ENCODE measurements around the gene PTPRT. TPM values are rescaled to one million over a fixed set of nuclear protein-coding genes. Genes with fewer than 3 reads are reported as not detected.

PTPRT gene
- total RNA-seq, 1 donor from 2014 or later, result not detected

DNA sequence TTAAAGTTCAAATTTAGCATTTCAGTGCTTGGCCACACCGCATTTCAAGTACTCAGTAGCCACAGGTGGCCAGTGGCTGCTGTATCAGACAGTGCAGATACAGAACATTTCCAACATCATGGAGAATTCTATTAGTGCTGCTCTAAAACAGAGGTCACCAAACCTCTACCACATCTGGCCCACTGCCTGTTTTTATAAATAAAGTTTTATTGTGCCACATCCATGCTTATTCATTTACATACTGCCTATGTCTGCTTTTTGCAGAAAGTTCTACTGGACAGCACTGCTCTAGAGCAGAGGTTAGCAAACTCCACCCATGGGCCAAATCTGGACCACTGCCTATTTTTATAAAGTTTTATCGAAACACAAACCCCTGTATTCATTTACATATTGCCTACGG is 3.7 kb upstream of the PTPRT start:
- Mint-ChIP-seq H3K4me1 (ENCODE audit: low read depth) (peaks cover 3% of the 10 kb centered on the region), H3K9me3 (ENCODE audit: low read depth) (no peaks in the 10 kb centered on the region), H3K4me3 (ENCODE audit: unreplicated experiment) (no peak overlapping the region), H3K27me3 (ENCODE audit: low read depth) (peaks cover 29% of the 10 kb centered on the region), H3K36me3 (ENCODE audit: low read depth) (no peaks in the 10 kb centered on the region), H3K27ac (ENCODE audit: unreplicated experiment) (no peak overlapping the region)
- DNase-seq (ENCODE audit: low spot score), result no peak
- TF ChIP-seq, protein P1, sequence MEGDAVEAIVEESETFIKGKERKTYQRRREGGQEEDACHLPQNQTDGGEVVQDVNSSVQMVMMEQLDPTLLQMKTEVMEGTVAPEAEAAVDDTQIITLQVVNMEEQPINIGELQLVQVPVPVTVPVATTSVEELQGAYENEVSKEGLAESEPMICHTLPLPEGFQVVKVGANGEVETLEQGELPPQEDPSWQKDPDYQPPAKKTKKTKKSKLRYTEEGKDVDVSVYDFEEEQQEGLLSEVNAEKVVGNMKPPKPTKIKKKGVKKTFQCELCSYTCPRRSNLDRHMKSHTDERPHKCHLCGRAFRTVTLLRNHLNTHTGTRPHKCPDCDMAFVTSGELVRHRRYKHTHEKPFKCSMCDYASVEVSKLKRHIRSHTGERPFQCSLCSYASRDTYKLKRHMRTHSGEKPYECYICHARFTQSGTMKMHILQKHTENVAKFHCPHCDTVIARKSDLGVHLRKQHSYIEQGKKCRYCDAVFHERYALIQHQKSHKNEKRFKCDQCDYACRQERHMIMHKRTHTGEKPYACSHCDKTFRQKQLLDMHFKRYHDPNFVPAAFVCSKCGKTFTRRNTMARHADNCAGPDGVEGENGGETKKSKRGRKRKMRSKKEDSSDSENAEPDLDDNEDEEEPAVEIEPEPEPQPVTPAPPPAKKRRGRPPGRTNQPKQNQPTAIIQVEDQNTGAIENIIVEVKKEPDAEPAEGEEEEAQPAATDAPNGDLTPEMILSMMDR (IDR thresholded peaks at IDR 0.05), result no peak

DNA sequence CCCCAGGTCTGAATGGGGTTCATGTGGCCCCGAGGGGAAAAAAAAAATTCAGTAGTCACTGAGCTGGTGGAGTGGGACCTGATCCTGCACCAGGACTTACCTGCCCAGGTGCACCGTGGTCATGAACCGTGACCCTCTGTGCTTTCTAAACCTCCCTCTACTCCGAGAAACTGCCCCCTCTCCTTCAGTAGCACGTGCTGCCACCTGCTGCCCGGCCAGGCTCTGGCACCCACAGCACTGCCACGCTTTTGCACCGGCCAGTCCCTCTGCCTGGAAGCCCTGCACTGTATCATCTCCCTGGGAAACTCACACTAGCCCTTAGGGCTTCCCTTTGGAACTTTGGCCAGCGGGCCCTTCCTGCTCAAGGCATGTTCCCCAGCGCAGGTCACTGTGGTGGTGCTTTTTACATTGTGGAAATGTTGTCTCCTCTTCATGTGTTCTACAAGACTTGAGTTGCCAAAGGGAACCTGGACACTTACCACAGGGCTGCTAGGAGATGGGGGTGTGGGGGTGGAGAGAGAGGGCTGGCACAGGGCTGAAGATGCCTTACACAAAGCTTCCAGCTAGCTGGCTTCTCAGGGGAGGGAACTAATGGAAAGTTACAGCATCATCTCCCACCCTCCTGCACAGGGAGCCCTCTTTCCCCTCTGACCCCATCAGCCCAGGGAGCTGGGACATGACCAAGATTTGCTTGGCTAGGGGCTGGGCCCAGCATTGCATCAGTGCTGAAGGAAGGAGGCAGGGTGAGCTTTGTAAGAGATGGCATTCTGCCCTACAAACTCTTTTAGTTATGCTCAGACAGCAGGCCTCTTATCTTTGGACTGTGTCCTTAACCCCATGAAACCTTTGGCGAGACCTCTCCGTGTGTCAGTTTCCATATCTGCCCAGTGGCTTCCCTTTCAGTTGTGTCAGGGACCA is 2.5 kb upstream of the PTPRT start:
- Mint-ChIP-seq H3K27me3 (ENCODE audit: low read depth) (peaks cover 42% of the 10 kb centered on the region), H3K9me3 (ENCODE audit: low read depth) (no peaks in the 10 kb centered on the region), H3K27ac (ENCODE audit: unreplicated experiment) (no peak overlapping the region), H3K4me1 (ENCODE audit: low read depth) (peaks cover 10% of the 10 kb centered on the region), H3K36me3 (ENCODE audit: low read depth) (no peaks in the 10 kb centered on the region), H3K4me3 (ENCODE audit: unreplicated experiment) (no peak overlapping the region)
- DNase-seq (ENCODE audit: low spot score), result no peak
- TF ChIP-seq, protein P1 (IDR thresholded peaks at IDR 0.05), result peak; percentile 50

DNA sequence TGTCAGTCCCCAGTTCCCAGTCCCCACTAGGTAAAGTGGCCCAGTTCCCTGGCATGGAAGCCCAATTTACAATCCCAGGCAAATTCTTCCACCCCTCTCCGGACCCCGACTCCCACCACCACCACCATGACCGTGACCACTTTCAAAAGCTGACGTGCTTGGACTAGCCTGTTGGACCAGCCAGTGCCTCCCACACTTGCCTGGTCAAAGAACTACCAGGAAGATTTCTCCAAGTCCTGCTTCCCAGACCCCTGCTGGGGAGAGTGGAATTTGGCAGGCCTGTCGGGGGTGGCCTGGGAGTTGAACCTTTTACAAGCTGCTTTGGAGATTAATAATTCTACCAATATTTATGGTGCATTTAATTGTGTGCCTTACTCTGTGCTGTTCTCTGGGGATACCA is 1.4 kb upstream of the PTPRT start:
- peaks cover 10% of the 10 kb centered on the region for H3K4me1 Mint-ChIP-seq (ENCODE audit: low read depth)
- no peak overlapping the region for H3K4me3 Mint-ChIP-seq (ENCODE audit: unreplicated experiment)
- H3K36me3 Mint-ChIP-seq (ENCODE audit: low read depth), result no peaks in the 10 kb centered on the region

DNA sequence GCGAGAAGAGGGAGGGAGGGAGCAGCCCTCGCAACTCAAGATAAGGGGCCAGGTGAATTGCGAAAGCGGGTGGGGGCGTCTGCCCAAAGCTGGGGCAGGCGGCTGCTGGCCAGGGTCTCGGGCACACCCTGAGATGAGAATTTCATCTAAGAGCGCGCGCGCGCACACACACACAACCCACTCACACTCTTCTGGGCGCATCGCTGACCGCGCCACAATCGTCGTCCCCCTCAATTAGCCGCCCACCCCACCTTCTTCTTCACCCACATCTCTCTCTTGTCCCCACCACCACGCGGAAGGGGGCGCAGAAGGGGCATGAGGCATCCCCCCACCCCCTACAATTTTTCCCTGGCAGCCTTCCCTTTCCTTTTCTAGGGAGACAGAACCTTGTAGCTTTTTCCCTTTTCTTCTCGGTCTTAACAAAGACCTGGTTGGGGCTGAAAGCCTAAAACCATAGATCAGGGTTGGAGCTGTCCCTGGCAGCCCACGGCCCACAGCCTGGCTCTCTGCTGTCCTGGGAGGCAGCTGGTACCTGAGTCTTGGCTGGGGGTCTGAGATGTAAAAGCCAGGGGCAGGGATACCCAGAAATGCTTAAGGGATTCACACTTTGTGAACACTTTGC is 737 bp upstream of the PTPRT start:
- no peak for DNase-seq (ENCODE audit: low spot score)
- no peaks in the 10 kb centered on the region for H3K36me3 Mint-ChIP-seq (ENCODE audit: low read depth)
- H3K27ac Mint-ChIP-seq (ENCODE audit: unreplicated experiment), result no peak overlapping the region
- peaks cover 50% of the 10 kb centered on the region for H3K27me3 Mint-ChIP-seq (ENCODE audit: low read depth)
- H3K4me1 Mint-ChIP-seq (ENCODE audit: low read depth), result peaks cover 10% of the 10 kb centered on the region
- H3K4me3 Mint-ChIP-seq (ENCODE audit: unreplicated experiment), result no peak overlapping the region
- TF ChIP-seq, protein P1 (IDR thresholded peaks at IDR 0.05), result no peak
- H3K9me3 Mint-ChIP-seq (ENCODE audit: low read depth), result no peaks in the 10 kb centered on the region

More for the DNA sequence above, 1.4 kb upstream of the PTPRT start:
- Mint-ChIP-seq H3K27me3 (ENCODE audit: low read depth) (peaks cover 50% of the 10 kb centered on the region), H3K27ac (ENCODE audit: unreplicated experiment) (no peak overlapping the region), H3K9me3 (ENCODE audit: low read depth) (no peaks in the 10 kb centered on the region)
- TF ChIP-seq, protein P1 (IDR thresholded peaks at IDR 0.05), result no peak
- no peak for DNase-seq (ENCODE audit: low spot score)

DNA sequence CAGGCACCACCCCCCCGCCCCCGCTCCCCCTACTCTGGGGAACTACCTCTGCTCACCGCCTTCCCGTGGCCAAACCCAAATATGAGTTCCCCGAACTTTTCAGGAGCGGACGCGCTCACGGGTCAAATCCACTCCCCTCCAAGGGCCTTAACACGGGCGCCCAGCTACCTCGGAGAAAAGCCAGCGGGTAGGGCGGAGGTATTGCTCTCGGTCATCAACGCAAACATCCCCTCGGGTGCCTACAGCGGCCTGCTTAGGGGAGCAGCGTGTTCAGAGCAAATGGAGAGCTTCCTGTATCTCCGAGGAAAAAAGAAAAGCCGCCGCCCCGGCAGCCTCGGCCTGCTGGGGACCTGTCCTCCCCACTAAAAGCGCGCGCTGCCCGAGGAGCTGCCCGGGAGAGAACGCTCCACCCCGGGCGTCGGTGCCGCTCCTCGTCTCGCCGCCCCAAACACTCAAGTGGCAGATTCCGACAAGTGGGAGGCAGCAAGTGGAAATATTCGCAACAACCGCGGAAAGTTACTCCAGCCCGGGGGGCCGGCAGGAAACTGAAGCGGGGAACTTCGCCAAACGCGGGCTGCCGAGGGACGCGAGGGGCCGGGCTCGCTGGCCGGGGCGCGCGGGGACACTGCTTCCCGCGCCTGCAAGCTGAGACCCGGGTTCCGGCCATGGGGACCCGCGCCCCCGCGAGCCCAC is 699 bp downstream of the PTPRT start:
- H3K9me3 Mint-ChIP-seq (ENCODE audit: low read depth), result no peaks in the 10 kb centered on the region
- peaks cover 10% of the 10 kb centered on the region for H3K4me1 Mint-ChIP-seq (ENCODE audit: low read depth)
- peaks cover 59% of the 10 kb centered on the region for H3K27me3 Mint-ChIP-seq (ENCODE audit: low read depth)

More for the DNA sequence above, 699 bp downstream of the PTPRT start:
- TF ChIP-seq, protein P1 (IDR thresholded peaks at IDR 0.05), result no peak
- H3K27ac Mint-ChIP-seq (ENCODE audit: unreplicated experiment), result no peak overlapping the region
- no peak overlapping the region for H3K4me3 Mint-ChIP-seq (ENCODE audit: unreplicated experiment)
- H3K36me3 Mint-ChIP-seq (ENCODE audit: low read depth), result no peaks in the 10 kb centered on the region
- DNase-seq (ENCODE audit: low spot score), result no peak

All from chondrocyte (in vitro differentiated cells).